Measurements from ENCODE around the gene KMT2E.

The KMT2E gene

DNA sequence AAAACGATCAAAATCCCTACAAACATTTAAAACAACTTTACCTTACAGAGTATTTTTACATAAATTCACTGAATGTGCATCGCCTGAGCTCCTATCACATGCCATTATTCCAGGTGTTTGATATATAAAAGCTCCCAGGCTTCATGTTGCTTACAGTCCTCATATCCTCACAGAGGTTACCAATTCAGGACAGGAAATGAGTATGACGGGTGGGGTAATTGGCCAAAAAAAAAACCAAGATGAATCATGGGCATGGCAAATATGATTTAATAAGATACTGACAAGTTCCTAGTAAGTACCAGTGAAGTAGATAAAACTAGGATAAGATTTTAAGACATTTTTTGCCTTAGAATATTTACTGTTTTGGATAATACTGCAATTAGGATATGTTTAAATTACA is 135.8 kb downstream of the KMT2E start:
- TF ChIP-seq, protein P1, sequence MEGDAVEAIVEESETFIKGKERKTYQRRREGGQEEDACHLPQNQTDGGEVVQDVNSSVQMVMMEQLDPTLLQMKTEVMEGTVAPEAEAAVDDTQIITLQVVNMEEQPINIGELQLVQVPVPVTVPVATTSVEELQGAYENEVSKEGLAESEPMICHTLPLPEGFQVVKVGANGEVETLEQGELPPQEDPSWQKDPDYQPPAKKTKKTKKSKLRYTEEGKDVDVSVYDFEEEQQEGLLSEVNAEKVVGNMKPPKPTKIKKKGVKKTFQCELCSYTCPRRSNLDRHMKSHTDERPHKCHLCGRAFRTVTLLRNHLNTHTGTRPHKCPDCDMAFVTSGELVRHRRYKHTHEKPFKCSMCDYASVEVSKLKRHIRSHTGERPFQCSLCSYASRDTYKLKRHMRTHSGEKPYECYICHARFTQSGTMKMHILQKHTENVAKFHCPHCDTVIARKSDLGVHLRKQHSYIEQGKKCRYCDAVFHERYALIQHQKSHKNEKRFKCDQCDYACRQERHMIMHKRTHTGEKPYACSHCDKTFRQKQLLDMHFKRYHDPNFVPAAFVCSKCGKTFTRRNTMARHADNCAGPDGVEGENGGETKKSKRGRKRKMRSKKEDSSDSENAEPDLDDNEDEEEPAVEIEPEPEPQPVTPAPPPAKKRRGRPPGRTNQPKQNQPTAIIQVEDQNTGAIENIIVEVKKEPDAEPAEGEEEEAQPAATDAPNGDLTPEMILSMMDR (IDR thresholded peaks at IDR 0.05; ENCODE audit: low read depth, low read length), result no peak
- DNase-seq (ENCODE audit: extremely low read depth, low read depth), result no peak

DNA sequence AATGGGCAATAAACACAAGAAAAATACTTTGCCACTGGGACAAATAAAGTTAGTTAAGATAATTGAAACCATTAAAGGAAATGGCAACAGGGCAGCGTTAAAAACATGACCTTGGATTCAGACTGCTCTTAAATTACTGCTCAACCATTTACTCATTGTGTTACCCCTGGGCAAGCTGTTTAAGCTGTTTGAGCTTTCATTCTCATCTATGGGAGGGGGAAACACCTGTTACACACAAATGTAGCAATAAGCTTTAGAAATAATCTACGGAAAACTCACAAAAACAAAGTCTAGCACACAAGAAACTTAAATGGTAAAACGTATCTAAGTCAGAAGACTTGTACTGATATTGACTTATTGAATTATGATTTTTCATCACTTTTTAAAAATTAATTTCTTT is 137.1 kb downstream of the KMT2E start:
- TF ChIP-seq, protein P1 (IDR thresholded peaks at IDR 0.05; ENCODE audit: low read depth, low read length), result no peak
- DNase-seq (ENCODE audit: extremely low read depth, low read depth), result no peak

GRCh38 chr7:105153531-105153930 is 139.5 kb downstream of the KMT2E start:
- TF ChIP-seq, protein P1 (IDR thresholded peaks at IDR 0.05; ENCODE audit: low read depth, low read length), result no peak
- no peak for DNase-seq (ENCODE audit: extremely low read depth, low read depth)

GRCh38 chr7:105154084-105154483 is 140.1 kb downstream of the KMT2E start:
- no peak for DNase-seq (ENCODE audit: extremely low read depth, low read depth)
- TF ChIP-seq, protein P1 (IDR thresholded peaks at IDR 0.05; ENCODE audit: low read depth, low read length), result no peak

DNA sequence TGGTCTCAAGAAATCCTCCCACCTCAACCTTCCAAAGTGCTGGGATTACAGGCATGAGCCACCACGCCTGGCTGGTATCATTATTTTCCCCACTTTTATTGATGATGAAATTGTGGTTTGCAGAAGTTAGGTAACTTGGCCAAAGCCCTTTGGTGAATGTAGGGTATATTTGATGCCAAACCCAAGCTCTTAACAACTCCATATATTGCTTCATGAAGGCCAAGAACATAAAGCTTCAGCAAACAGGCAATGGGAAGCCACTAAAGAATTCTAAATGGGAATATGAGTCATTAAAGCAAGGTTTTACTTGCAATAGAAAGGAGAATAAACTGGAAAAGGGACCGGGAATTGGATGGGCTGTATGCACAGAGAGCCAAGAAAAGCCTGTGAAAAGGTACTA is 142.7 kb downstream of the KMT2E start:
- TF ChIP-seq, protein P1 (IDR thresholded peaks at IDR 0.05; ENCODE audit: low read depth, low read length), result no peak
- no peak for DNase-seq (ENCODE audit: extremely low read depth, low read depth)

GRCh38 chr7:105157278-105157677 is 143.3 kb downstream of the KMT2E start:
- TF ChIP-seq, protein P1 (IDR thresholded peaks at IDR 0.05; ENCODE audit: low read depth, low read length), result no peak
- no peak for DNase-seq (ENCODE audit: extremely low read depth, low read depth)

DNA sequence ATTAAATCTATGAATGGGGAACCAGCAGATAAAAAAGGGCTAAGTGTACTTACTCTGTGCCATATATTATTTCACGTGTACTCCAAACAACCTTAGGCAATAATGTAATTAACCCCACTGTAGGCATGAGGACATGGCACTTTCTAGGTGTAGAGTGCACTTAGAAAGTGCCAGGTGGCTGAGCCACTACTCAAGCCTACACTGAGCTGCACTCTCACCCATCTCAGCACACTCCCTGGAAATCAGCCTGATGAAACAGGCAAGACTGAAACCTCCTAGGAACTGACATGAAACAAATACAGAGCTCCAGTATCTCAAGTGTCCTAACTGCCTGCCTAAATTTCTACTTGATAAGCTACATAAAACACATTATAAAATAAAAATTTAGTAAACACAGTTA is 147.4 kb downstream of the KMT2E start:
- TF ChIP-seq, protein P1 (IDR thresholded peaks at IDR 0.05; ENCODE audit: low read depth, low read length), result no peak

More for the DNA sequence above, 147.4 kb downstream of the KMT2E start:
- DNase-seq (ENCODE audit: extremely low read depth, low read depth), result no peak
